Ovary (tissue), 3 donors: ENCODE data around the gene BRIP1.

Source experiments
- CTCF ChIP-seq, 3 donors: fragments of 450-650 bp in 2 of 3; fragments of 200-600 bp in 1 of 3; IDR thresholded peaks; one replicate each; pipeline versions ENCODE4 v1.5.1 to v1.8.0; 2016 to 2022; ENCODE audit warnings: antibody characterized with exemption in 3 of 3, mild to moderate bottlenecking in 1 of 3
- POLR2A ChIP-seq: fragments of 450-650 bp; IDR thresholded peaks from one replicate; pipeline ENCODE4 v1.6.1; 2017; ENCODE audit warnings: antibody characterized with exemption, mild to moderate bottlenecking, moderate library complexity
- donor health status: DM: no; HTN: no; CAD: no.

GRCh38 chr17:61872099-61872498 lies 8.8 kb upstream of the BRIP1 start:
- no peak for TF ChIP-seq POLR2A
- no peak for TF ChIP-seq CTCF (IDR thresholded peaks at IDR 0.05)
